PC-9 (cell line): ENCODE data around the gene CAMTA1.

Source experiments
- CTCF ChIP-seq: fragments of 200-600 bp; sonication (generic); conservative IDR thresholded peaks from 2 replicates; pipeline ENCODE4 v1.6.1; 2017; ENCODE audit warnings: mixed run types, antibody characterized with exemption, mild to moderate bottlenecking, moderate library complexity
- EZH2 ChIP-seq: fragments of 200-600 bp; sonication (generic); IDR thresholded peaks from 2 replicates; pipeline ENCODE4 v1.8.0; 2017; ENCODE audit warnings: antibody characterized with exemption, low read depth

GRCh38 chr1:7495962-7496361, 710.7 kb downstream of the CAMTA1 start:
- no peak for TF ChIP-seq CTCF
- no peak for TF ChIP-seq EZH2
